Ishikawa (cell line): Measurements from ENCODE around the gene KDM4D.

Source experiments
- CEBPB ChIP-seq: IDR thresholded peaks from 2 replicates; pipeline ENCODE4 v1.6.1; 2012
- CREB1 ChIP-seq: IDR thresholded peaks from 2 replicates; pipeline ENCODE4 v1.6.1; 2012; ENCODE audit warnings: low read depth
- EGR1 ChIP-seq: IDR thresholded peaks from 2 replicates; pipeline ENCODE4 v1.6.1; 2012
- EP300 ChIP-seq: IDR thresholded peaks from 2 replicates; pipeline ENCODE4 v1.6.1; 2012; ENCODE audit warnings: borderline replicate concordance
- FOXM1 ChIP-seq: IDR thresholded peaks from 2 replicates; pipeline ENCODE4 v1.6.1; 2012; ENCODE audit warnings: low read depth, borderline replicate concordance
- NFIC ChIP-seq: IDR thresholded peaks from 2 replicates; pipeline ENCODE4 v1.6.1; 2012
- RAD21 ChIP-seq: IDR thresholded peaks from 2 replicates; pipeline ENCODE4 v1.6.1; 2012; ENCODE audit warnings: low read depth
- TAF1 ChIP-seq: IDR thresholded peaks from 2 replicates; pipeline ENCODE4 v1.6.1; 2012; ENCODE audit warnings: low read depth, mild to moderate bottlenecking
- TCF12 ChIP-seq: IDR thresholded peaks from 2 replicates; pipeline ENCODE4 v1.6.1; 2012; ENCODE audit warnings: low read depth
- TEAD4 ChIP-seq: IDR thresholded peaks from 2 replicates; pipeline ENCODE4 v1.6.1; 2012
- YY1 ChIP-seq: IDR thresholded peaks from 2 replicates; pipeline ENCODE4 v1.6.1; 2012; ENCODE audit warnings: low read depth
- ZBTB7A ChIP-seq: IDR thresholded peaks from 2 replicates; pipeline ENCODE4 v1.6.1; 2012; ENCODE audit warnings: low read depth
- TF ChIP-seq, protein P1 (sequence below): IDR thresholded peaks from 2 replicates; pipeline ENCODE4 v1.6.1; 2012; ENCODE audit warnings: low read depth, mild to moderate bottlenecking
- TF ChIP-seq, protein P2 (sequence below): IDR thresholded peaks from 2 replicates; pipeline ENCODE4 v1.6.1; 2012
- TF ChIP-seq, protein P3 (sequence below): IDR thresholded peaks from 2 replicates; pipeline ENCODE4 v1.6.1; 2012

The KDM4D gene

DNA sequence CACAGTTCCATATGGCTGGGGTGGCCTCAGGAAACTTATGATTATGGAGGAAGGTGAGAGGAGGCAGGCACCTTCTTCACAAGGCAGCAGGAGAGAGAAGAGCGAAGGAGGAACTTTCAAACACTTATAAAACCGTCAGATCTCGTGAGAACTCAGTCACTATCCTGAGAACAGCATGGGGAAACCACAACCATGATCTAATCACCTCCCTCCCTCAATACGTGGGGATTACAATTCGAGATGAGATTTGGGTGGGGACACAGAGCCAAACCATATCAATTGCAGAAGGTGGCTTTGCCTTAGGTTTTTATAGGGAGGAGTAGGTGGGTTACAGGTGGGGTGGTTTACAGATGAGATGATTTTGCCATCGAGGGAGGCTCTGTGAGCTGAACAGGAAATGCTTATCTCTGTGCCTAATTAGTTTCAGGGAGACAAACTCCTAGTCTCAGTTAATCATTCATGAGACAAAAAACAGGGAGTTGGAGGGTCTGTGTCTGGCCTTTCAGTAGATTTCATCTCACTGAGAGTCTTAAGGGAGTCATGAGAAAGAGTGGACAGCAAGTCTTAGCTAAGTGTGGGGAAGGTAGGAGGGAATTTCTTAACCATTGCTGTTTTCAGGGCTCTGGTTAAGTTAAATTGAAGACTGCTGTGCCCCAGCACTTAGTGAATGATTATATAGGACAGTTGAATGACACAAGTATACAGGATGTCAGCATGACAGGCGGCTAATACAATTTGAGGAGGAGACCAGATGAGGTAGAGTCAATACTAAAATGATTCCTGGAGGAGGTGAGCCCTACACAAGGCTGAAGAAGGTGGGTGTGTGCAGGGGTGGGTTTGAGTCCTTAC lies 47.9 kb upstream of the KDM4D start:
- TF ChIP-seq TAF1 (no peak), EP300 (no peak), YY1 (no peak), FOXM1 (no peak), CREB1 (no peak), TCF12 (no peak), NFIC (no peak), EGR1 (no peak)
- TF ChIP-seq, protein P1, sequence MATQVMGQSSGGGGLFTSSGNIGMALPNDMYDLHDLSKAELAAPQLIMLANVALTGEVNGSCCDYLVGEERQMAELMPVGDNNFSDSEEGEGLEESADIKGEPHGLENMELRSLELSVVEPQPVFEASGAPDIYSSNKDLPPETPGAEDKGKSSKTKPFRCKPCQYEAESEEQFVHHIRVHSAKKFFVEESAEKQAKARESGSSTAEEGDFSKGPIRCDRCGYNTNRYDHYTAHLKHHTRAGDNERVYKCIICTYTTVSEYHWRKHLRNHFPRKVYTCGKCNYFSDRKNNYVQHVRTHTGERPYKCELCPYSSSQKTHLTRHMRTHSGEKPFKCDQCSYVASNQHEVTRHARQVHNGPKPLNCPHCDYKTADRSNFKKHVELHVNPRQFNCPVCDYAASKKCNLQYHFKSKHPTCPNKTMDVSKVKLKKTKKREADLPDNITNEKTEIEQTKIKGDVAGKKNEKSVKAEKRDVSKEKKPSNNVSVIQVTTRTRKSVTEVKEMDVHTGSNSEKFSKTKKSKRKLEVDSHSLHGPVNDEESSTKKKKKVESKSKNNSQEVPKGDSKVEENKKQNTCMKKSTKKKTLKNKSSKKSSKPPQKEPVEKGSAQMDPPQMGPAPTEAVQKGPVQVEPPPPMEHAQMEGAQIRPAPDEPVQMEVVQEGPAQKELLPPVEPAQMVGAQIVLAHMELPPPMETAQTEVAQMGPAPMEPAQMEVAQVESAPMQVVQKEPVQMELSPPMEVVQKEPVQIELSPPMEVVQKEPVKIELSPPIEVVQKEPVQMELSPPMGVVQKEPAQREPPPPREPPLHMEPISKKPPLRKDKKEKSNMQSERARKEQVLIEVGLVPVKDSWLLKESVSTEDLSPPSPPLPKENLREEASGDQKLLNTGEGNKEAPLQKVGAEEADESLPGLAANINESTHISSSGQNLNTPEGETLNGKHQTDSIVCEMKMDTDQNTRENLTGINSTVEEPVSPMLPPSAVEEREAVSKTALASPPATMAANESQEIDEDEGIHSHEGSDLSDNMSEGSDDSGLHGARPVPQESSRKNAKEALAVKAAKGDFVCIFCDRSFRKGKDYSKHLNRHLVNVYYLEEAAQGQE = no peak
- TF ChIP-seq, protein P2, sequence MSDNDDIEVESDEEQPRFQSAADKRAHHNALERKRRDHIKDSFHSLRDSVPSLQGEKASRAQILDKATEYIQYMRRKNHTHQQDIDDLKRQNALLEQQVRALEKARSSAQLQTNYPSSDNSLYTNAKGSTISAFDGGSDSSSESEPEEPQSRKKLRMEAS = no peak

DNA sequence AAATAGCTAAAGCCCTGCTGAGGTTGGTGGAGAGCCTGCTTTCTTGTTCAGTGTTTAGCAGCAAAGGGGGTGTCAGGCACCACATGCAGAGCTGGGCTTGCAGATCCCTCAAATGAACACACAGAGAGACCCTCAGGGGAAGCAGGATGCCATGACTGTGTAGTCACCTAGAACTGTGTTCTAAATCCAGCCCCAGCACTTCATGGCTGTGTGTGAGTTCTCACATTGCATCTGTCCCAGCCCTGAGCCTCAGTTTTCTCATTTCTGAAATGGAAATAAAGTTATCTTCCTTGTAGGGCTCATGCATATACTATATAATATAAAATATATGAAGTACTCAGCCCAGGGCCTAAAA lies 47.3 kb upstream of the KDM4D start:
- TF ChIP-seq EP300 = no peak
- TF ChIP-seq CEBPB = no peak

DNA sequence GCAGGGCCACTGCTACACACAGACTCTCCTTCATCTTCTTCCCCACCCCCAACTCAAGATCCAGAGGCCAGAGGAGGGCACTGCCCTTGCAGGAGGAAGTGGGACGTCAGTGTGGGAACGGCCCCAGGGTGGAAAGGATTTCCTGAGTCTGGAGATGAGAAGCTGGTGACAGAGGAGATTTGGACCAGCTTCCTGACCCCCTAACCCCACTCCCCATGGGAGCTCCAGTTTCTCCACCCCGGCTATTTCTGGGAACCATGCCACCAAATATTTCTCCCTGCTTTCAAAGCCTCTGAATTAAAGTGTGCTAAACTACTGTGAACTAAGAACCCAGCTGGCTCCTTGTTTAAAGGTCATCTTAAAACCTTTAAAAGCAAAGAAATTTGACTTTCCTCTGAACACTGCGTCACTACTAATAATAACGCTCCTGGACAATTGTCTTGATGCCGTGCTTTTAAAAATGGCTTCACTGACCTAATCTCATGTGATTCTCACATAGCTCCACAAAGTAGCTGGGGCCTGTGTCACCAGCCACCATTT lies 46.7 kb upstream of the KDM4D start:
- TF ChIP-seq EP300 = peak; percentile 50
- peak; percentile 61 for TF ChIP-seq NFIC
- TF ChIP-seq EGR1 = no peak
- TF ChIP-seq TCF12 = peak; percentile 52; the same call in 1 of the 2 replicates

DNA sequence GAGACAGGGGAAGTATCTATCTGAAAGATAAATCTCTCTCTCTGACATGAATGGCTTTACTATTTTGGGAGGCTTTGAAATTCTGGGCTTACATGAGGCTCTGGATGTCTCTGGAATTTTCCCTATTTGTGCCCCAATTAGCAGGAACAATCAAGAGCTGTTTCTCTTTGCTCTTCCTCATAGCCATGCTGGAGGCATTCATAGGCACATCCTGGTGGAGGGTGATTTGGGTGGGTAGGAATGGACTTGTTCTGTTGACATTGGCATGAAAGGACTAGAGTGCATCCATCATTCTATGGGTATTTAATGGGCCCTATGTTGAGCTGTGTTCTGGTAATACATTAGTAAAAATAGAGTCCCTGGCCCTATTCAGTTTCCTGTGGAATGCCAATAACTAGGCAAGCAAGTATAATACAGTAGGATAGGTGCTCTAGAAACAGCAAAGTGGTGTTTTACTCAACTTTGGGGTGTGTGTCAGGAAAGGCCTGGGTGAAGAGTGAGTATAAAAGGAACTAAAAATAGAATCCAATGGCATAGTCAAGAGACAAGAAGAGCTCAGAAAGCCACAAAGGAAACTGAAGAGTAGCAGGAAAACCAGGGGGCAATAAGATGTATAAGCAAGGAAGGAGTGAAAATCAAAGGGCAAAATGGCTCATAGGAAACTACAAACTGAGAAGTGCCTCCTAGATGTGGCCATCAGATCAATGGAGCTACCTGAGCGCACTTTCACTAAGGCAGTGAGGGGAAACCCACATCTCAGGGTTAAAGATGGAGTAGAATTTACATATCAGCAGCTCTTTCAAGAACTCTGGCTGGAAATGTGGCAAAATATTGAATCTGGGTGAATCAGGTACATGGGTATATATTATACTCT lies 45.2 kb upstream of the KDM4D start:
- no peak for TF ChIP-seq EP300
- TF ChIP-seq TEAD4 = no peak
- TF ChIP-seq YY1 = no peak
- no peak for TF ChIP-seq CEBPB
- TF ChIP-seq, protein P1 = no peak
- TF ChIP-seq FOXM1 = no peak
- TF ChIP-seq ZBTB7A = no peak
- TF ChIP-seq TCF12 = no peak
- no peak for TF ChIP-seq EGR1
- no peak for TF ChIP-seq TAF1
- TF ChIP-seq, protein P3, sequence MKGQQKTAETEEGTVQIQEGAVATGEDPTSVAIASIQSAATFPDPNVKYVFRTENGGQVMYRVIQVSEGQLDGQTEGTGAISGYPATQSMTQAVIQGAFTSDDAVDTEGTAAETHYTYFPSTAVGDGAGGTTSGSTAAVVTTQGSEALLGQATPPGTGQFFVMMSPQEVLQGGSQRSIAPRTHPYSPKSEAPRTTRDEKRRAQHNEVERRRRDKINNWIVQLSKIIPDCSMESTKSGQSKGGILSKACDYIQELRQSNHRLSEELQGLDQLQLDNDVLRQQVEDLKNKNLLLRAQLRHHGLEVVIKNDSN = no peak
- TF ChIP-seq NFIC = no peak
- TF ChIP-seq CREB1 = no peak
- TF ChIP-seq, protein P2 = no peak
- no peak for TF ChIP-seq RAD21

DNA sequence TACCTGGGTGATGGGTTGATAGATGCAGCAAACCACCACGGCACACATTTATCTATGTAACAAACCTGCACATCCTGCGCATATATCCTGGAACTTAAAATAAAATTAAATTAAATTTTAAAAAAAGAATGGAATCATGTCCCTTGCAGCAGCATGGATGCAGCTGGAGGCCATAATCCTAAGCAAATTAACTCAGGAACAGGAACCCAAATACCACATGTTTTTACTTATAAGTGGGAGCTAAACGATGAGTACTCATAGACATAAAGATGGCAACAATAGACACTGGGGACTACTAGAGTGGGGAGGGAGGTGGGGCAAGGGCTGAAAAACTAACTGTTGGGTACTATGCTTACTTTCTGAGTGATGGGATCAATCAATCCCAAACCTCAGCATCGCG lies 41.0 kb upstream of the KDM4D start:
- TF ChIP-seq EGR1 (no peak), ZBTB7A (no peak), NFIC (no peak), TCF12 (no peak), TAF1 (no peak), FOXM1 (no peak), EP300 (no peak), TEAD4 (no peak), CEBPB (no peak), CREB1 (no peak), RAD21 (no peak), YY1 (no peak)
- TF ChIP-seq, protein P3 = no peak
- TF ChIP-seq, protein P1 = no peak
- TF ChIP-seq, protein P2 = no peak
